Fibroblast of pulmonary artery (primary cell): ENCODE data around the gene OR10V1.
"Not testable (repeated sequence)": the region's sequence is repeated elsewhere in the genome, so short reads cannot be mapped to it uniquely, and the experiment has no call there.

Source experiments
- DNase-seq: peaks from one replicate; pipeline ENCODE4 v3.0.0-alpha.2; 2010; ENCODE audit warnings: low read depth
- H3K4me3 ChIP-seq: replicated peaks from 2 replicates; pipeline ENCODE4 v1.5.1; 2011; ENCODE audit warnings: low read depth, mild to moderate bottlenecking, control low read depth, low read length, moderate library complexity
- TF ChIP-seq, protein P1 (sequence below): IDR thresholded peaks from 2 replicates; pipeline ENCODE4 v1.5.1; 2011; ENCODE audit warnings: mild to moderate bottlenecking, control low read depth, low read length, inconsistent platforms; ENCODE audit errors: missing control alignments

The OR10V1 gene

DNA sequence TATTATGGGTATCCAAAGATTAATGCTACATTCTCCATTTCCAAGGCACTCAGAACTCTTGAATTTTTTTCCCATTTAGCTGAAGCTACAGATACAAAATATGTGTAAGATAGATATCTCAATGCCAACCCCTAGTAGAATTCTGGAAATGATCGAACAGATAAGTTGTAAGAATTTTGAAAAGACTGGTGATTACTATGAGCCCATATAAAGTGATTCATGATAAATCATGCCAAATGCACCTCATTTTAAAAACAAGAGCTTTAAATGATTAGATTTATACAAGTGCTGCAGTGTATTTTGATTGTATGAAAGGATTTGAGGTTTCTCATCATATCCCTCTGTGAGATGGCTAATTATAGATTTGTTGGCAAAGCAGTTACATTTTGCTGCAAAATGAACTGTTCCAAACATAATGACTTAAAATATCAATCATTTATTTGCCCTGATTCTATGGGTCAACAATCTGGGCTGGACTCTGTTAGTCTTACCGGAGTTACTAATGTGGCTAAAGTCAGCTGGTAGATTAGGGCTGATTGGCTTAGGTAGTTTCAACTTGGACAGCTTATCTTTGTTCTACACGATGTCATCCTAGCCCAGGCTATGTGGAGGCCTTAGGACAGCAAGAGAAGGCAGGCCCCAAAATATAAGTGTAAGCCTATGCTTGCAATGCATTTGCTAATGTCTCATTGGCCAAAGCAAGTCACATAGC is 3.4 kb downstream of the OR10V1 start:
- H3K4me3 ChIP-seq, result no peak overlapping the region
- no peak for DNase-seq
- TF ChIP-seq, protein P1, sequence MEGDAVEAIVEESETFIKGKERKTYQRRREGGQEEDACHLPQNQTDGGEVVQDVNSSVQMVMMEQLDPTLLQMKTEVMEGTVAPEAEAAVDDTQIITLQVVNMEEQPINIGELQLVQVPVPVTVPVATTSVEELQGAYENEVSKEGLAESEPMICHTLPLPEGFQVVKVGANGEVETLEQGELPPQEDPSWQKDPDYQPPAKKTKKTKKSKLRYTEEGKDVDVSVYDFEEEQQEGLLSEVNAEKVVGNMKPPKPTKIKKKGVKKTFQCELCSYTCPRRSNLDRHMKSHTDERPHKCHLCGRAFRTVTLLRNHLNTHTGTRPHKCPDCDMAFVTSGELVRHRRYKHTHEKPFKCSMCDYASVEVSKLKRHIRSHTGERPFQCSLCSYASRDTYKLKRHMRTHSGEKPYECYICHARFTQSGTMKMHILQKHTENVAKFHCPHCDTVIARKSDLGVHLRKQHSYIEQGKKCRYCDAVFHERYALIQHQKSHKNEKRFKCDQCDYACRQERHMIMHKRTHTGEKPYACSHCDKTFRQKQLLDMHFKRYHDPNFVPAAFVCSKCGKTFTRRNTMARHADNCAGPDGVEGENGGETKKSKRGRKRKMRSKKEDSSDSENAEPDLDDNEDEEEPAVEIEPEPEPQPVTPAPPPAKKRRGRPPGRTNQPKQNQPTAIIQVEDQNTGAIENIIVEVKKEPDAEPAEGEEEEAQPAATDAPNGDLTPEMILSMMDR, result no peak

DNA sequence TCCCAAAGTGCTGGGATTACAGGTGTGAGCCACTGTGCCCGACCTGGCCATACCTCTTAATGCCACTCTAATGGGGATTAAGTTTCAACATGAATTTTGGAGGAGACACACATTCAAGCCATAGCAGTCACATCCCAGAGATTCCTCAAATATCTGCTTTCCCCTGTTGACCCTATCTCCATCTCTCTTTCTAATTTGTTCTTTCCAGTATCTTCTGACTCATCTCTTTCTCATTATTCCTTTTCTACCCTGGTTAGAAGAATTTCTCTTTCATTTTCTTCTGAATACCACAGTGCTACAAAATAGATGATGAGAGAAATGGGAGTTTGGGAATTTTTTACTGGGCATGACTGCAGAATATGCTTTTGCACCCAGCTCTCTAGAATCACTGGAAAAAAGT is 5.1 kb downstream of the OR10V1 start:
- TF ChIP-seq, protein P1, result no peak
- DNase-seq, result no peak
- H3K4me3 ChIP-seq, result no peak overlapping the region

- DNase-seq, result no peak
- H3K4me3 ChIP-seq, result no peak overlapping the region
Measured at GRCh38 chr11:59707371-59707770, 6.3 kb downstream of the OR10V1 start.

GRCh38 chr11:59706518-59707285 is 6.9 kb downstream of the OR10V1 start:
- TF ChIP-seq, protein P1, result no peak
- DNase-seq, result peak; percentile 55

More at GRCh38 chr11:59707371-59707770, 6.3 kb downstream of the OR10V1 start:
- TF ChIP-seq, protein P1, result no peak

GRCh38 chr11:59705294-59705693 is 8.4 kb downstream of the OR10V1 start:
- TF ChIP-seq, protein P1, result no peak
- H3K4me3 ChIP-seq, result no peak overlapping the region
- DNase-seq, result no peak

More at GRCh38 chr11:59706518-59707285, 6.9 kb downstream of the OR10V1 start:
- no peak overlapping the region for H3K4me3 ChIP-seq

DNA sequence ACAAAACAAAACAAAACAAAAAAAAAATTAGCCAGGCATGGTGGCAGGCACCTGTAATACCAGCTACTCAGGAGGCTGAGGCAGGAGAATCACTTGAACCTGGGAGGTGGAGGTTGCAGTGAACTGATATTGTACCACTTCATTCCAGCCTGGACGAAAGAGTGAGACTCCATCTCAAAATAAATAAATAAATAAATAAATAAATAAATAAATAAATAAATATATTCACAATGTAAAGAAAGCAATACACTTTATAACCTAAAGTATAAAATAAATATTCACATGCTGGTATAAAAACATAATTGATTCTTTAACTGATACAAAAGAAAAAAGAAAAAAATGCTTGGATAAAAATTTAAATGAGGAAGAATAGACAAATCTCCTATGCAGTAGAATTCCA is 10.1 kb downstream of the OR10V1 start:
- DNase-seq, H3K4me3 ChIP-seq: not testable (repeated sequence)

GRCh38 chr11:59700157-59700556 is 13.5 kb downstream of the OR10V1 start:
- DNase-seq, H3K4me3 ChIP-seq: not testable (repeated sequence)

DNA sequence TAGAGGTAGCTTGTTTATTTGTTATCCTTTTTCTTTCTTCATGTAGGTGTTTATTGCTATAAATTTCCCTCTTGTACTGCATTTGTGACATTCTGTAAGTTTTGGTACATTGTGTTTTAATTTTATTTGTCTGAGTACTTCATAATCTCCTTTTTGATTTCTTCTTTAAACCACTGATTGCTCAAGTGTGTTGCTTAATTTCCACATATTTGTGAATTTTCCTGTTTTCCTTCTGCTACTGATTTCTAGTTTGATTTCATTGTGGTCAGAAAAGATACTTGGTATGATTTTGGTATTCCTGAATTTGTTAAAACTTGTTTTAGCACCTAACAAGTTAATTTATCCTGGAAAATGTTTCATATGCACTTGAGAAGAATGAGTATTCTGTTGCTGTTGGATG is 15.1 kb downstream of the OR10V1 start:
- TF ChIP-seq, protein P1, result no peak
- DNase-seq, result peak; percentile 12
- H3K4me3 ChIP-seq, result no peak overlapping the region
